Measurements from ENCODE around the gene REV3L. TPM values are rescaled to one million over a fixed set of nuclear protein-coding genes. Genes with fewer than 3 reads are reported as not detected.

REV3L gene
- total and polyA plus RNA-seq, 4 donors: 3.8 to 17.7 (median 11.2) TPM

DNA sequence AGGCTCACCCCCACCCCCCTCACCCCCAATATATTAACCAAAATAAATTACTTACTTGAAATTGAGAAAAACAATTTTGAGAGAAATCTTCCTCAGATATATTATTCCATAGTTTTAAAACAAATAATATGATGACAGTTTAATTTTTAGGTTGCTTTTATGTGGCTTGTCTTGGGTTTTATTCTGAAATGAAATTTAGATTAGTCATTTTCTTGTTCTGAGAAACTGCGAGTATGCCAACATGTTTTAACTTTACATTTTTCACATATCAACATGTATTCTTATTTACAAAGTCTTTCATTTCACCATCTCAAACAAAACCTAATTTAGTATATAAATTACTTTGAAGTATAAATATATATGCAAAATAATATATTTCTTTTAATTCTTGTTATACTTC is 11.1 kb downstream of the REV3L start:
- DNase-seq (ENCODE audit: low spot score): no peak
- TF ChIP-seq FOXA1 (IDR thresholded peaks at IDR 0.05) (no peak), RXRA (IDR thresholded peaks at IDR 0.05) (no peak), TAF1 (conservative IDR thresholded peaks at IDR 0.05) (no peak), GABPA (IDR thresholded peaks at IDR 0.05 in 1 of 2, conservative IDR thresholded peaks at IDR 0.05 in 1 of 2) (no peak), SP1 (IDR thresholded peaks at IDR 0.05) (no peak), HNF4A (conservative IDR thresholded peaks at IDR 0.05) (no peak), RAD21 (IDR thresholded peaks at IDR 0.05) (no peak), YY1 (IDR thresholded peaks at IDR 0.05) (no peak), JUND (IDR thresholded peaks at IDR 0.05) (no peak), EGR1 (IDR thresholded peaks at IDR 0.05; ENCODE audit: low read depth in 2 of 2) (no peak), HNF4G (IDR thresholded peaks at IDR 0.05) (no peak), NR2F2 (IDR thresholded peaks at IDR 0.05) (no peak), FOXA2 (IDR thresholded peaks at IDR 0.05) (no peak)
- TF ChIP-seq, protein P1, sequence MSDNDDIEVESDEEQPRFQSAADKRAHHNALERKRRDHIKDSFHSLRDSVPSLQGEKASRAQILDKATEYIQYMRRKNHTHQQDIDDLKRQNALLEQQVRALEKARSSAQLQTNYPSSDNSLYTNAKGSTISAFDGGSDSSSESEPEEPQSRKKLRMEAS (IDR thresholded peaks at IDR 0.05): no peak
- TF ChIP-seq, protein P2, sequence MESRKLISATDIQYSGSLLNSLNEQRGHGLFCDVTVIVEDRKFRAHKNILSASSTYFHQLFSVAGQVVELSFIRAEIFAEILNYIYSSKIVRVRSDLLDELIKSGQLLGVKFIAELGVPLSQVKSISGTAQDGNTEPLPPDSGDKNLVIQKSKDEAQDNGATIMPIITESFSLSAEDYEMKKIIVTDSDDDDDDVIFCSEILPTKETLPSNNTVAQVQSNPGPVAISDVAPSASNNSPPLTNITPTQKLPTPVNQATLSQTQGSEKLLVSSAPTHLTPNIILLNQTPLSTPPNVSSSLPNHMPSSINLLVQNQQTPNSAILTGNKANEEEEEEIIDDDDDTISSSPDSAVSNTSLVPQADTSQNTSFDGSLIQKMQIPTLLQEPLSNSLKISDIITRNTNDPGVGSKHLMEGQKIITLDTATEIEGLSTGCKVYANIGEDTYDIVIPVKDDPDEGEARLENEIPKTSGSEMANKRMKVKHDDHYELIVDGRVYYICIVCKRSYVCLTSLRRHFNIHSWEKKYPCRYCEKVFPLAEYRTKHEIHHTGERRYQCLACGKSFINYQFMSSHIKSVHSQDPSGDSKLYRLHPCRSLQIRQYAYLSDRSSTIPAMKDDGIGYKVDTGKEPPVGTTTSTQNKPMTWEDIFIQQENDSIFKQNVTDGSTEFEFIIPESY (IDR thresholded peaks at IDR 0.05): no peak
- TF ChIP-seq, protein P3, sequence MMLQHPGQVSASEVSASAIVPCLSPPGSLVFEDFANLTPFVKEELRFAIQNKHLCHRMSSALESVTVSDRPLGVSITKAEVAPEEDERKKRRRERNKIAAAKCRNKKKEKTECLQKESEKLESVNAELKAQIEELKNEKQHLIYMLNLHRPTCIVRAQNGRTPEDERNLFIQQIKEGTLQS (IDR thresholded peaks at IDR 0.05): no peak
- TF ChIP-seq, protein P4, sequence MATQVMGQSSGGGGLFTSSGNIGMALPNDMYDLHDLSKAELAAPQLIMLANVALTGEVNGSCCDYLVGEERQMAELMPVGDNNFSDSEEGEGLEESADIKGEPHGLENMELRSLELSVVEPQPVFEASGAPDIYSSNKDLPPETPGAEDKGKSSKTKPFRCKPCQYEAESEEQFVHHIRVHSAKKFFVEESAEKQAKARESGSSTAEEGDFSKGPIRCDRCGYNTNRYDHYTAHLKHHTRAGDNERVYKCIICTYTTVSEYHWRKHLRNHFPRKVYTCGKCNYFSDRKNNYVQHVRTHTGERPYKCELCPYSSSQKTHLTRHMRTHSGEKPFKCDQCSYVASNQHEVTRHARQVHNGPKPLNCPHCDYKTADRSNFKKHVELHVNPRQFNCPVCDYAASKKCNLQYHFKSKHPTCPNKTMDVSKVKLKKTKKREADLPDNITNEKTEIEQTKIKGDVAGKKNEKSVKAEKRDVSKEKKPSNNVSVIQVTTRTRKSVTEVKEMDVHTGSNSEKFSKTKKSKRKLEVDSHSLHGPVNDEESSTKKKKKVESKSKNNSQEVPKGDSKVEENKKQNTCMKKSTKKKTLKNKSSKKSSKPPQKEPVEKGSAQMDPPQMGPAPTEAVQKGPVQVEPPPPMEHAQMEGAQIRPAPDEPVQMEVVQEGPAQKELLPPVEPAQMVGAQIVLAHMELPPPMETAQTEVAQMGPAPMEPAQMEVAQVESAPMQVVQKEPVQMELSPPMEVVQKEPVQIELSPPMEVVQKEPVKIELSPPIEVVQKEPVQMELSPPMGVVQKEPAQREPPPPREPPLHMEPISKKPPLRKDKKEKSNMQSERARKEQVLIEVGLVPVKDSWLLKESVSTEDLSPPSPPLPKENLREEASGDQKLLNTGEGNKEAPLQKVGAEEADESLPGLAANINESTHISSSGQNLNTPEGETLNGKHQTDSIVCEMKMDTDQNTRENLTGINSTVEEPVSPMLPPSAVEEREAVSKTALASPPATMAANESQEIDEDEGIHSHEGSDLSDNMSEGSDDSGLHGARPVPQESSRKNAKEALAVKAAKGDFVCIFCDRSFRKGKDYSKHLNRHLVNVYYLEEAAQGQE (IDR thresholded peaks at IDR 0.05): no peak
- TF ChIP-seq, protein P5, sequence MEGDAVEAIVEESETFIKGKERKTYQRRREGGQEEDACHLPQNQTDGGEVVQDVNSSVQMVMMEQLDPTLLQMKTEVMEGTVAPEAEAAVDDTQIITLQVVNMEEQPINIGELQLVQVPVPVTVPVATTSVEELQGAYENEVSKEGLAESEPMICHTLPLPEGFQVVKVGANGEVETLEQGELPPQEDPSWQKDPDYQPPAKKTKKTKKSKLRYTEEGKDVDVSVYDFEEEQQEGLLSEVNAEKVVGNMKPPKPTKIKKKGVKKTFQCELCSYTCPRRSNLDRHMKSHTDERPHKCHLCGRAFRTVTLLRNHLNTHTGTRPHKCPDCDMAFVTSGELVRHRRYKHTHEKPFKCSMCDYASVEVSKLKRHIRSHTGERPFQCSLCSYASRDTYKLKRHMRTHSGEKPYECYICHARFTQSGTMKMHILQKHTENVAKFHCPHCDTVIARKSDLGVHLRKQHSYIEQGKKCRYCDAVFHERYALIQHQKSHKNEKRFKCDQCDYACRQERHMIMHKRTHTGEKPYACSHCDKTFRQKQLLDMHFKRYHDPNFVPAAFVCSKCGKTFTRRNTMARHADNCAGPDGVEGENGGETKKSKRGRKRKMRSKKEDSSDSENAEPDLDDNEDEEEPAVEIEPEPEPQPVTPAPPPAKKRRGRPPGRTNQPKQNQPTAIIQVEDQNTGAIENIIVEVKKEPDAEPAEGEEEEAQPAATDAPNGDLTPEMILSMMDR (IDR thresholded peaks at IDR 0.05; ENCODE audit: low read depth, low read length, missing input control): no peak
- no peaks in the 10 kb centered on the region for H3K36me3 ChIP-seq (ENCODE audit: control insufficient read depth in 4 of 4, insufficient read depth in 3 of 4, low read depth in 1 of 4, low read length in 3 of 4)
- H3K9me3 ChIP-seq (ENCODE audit: control insufficient read depth in 4 of 4, low read length in 3 of 4): no peaks in the 10 kb centered on the region
- no peaks in the 10 kb centered on the region for H3K4me1 ChIP-seq (ENCODE audit: control insufficient read depth in 4 of 4, insufficient read depth in 4 of 4, low read length in 3 of 4)
- H3K9ac ChIP-seq (ENCODE audit: low read depth in 1 of 2, low read length in 2 of 2): no peak overlapping the region
- no peaks in the 10 kb centered on the region for H3K27me3 ChIP-seq (ENCODE audit: control insufficient read depth in 4 of 4, insufficient read depth in 4 of 4, low read length in 3 of 4)
- H3K4me3 ChIP-seq (ENCODE audit: low read depth in 1 of 3, low read length in 3 of 3): no peak overlapping the region
- WGBS: 98% methylated on average over 1 of the region's 1 CpG
- H3K27ac ChIP-seq (ENCODE audit: low read depth in 1 of 2, low read length in 2 of 2): no peak overlapping the region
